A673 (cell line): ENCODE results near the gene PARP15. TPM values are rescaled to one million over a fixed set of nuclear protein-coding genes. Genes with fewer than 3 reads are reported as not detected.

Source experiments
- BruUV-seq: library from RNA; stranded (reverse); fragments of 400-500 nt; replicated peaks from 2 replicates; lab custom pipeline; 2021; lab: Mats Ljungman, UMichigan
- CTCF ChIA-PET: fragments of 300-600 bp; sonication (Branson Sonifier 250); formaldehyde crosslinking; loops from one replicate; lab custom pipeline; 2022; ENCODE audit warnings: antibody characterized with exemption; lab: Charles Lee
- POLR2A ChIA-PET: fragments of 300-600 bp; sonication (Branson Sonifier 250); formaldehyde crosslinking; loops from one replicate; lab custom pipeline; 2022; ENCODE audit warnings: antibody characterized with exemption; ENCODE audit not compliant: low non-redundant PET; lab: Charles Lee
- DNase-seq: peaks from one replicate; pipeline ENCODE4 v3.0.0-alpha.2; 2015; ENCODE audit warnings: low spot score
- H3K27ac ChIP-seq: fragments of 200-600 bp; sonication (generic); 2 replicates; pipeline ENCODE4 v1.5.1; 2016; ENCODE audit warnings: mixed run types, low read depth, mild to moderate bottlenecking, mixed read lengths, antibody characterized with exemption, low read length; ENCODE audit not compliant: poor library complexity, severe bottlenecking
- H3K27me3 ChIP-seq: fragments of 200-600 bp; sonication (generic); replicated peaks from 2 replicates; pipeline ENCODE4 v1.6.1; 2017; ENCODE audit warnings: mixed run types, low read depth, mild to moderate bottlenecking, mixed read lengths, antibody characterized with exemption, low read length; ENCODE audit not compliant: insufficient read depth, poor library complexity
- H3K36me3 ChIP-seq: fragments of 200-600 bp; sonication (generic); 2 replicates; pipeline ENCODE4 v1.6.1; 2016; ENCODE audit warnings: mixed run types, mild to moderate bottlenecking, mixed read lengths, antibody characterized with exemption, low read length; ENCODE audit not compliant: insufficient read depth, poor library complexity, severe bottlenecking
- H3K4me1 ChIP-seq: fragments of 200-600 bp; sonication (generic); 2 replicates; pipeline ENCODE4 v1.6.1; 2017; ENCODE audit warnings: mixed run types, mild to moderate bottlenecking, mixed read lengths, antibody characterized with exemption, low read length; ENCODE audit not compliant: insufficient read depth, poor library complexity, severe bottlenecking
- H3K4me3 ChIP-seq: fragments of 200-600 bp; sonication (generic); 2 replicates; pipeline ENCODE4 v1.5.1; 2016; ENCODE audit warnings: low read depth, mixed run types, mild to moderate bottlenecking, mixed read lengths, low read length; ENCODE audit not compliant: poor library complexity, severe bottlenecking
- H3K9me3 ChIP-seq: fragments of 200-600 bp; sonication (generic); 2 replicates; pipeline ENCODE4 v1.6.1; 2016; ENCODE audit warnings: mixed run types, low read depth, mild to moderate bottlenecking, mixed read lengths, antibody characterized with exemption, low read length; ENCODE audit not compliant: poor library complexity, severe bottlenecking
- CTCF ChIP-seq: fragments of 300-800, 200-600 bp; sonication (generic); conservative IDR thresholded peaks from 2 replicates; pipeline ENCODE4 v1.5.1; 2017; ENCODE audit warnings: low read depth, mild to moderate bottlenecking, antibody characterized with exemption, low read length, moderate library complexity, mixed read lengths
- EZH2 ChIP-seq: fragments of 200-600 bp; sonication (generic); IDR thresholded peaks from 2 replicates; pipeline ENCODE4 v1.6.1; 2017; ENCODE audit warnings: borderline replicate concordance, low read depth, mild to moderate bottlenecking, mixed read lengths, antibody characterized with exemption, low read length; ENCODE audit not compliant: poor library complexity, severe bottlenecking
- intact Hi-C: fragments of 100-400 bp; cut with micrococcal nuclease; formaldehyde crosslinking; loops from one replicate; pipeline ENCODE4 v1.10.0; 2022; ENCODE audit not compliant: unreplicated experiment
- total RNA-seq: library from RNA; stranded (reverse); gene quantifications from 2 replicates; pipeline ENCODE4 v1.2.3, GENCODE V29; 2021

PARP15 gene
- total RNA-seq, 1 experiment from 2014 or later: not detected

DNA sequence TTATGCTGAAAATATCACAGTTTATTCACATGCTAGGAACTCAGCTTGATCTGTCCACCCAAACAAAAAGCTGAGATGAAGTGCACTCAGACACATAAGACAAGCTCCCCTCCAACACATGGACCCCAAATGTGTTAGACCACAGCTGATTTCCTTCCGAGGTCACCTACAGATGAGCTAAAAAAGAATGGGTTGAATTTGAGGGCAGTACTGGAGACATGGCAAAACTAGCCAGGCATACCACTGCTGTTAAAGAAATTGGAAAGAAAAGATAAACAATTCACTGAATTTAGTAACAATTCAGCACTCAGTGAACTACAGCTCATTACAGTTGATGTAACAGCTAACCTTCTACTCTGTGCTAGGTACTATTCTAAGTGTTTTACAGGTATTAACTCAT is 28.8 kb upstream of the PARP15 start:
- no peaks in the 10 kb centered on the region for H3K9me3 ChIP-seq
- no peaks in the 10 kb centered on the region for H3K27me3 ChIP-seq
- H3K27ac ChIP-seq: no peak overlapping the region
- TF ChIP-seq CTCF (no peak), EZH2 (no peak)
- no peaks in the 10 kb centered on the region for H3K4me1 ChIP-seq
- POLR2A ChIA-PET: no interaction called here
- BruUV-seq: no TSS peak
- CTCF ChIA-PET: interaction anchor here (0.6 kb wide), 1 partner anchor 93 kb away, joined by 5 read pairs; no protein-coding TSS in a partner anchor
- DNase-seq: no peak
- H3K36me3 ChIP-seq: no peaks in the 10 kb centered on the region
- intact Hi-C loops: no loop called here
- H3K4me3 ChIP-seq: no peak overlapping the region

DNA sequence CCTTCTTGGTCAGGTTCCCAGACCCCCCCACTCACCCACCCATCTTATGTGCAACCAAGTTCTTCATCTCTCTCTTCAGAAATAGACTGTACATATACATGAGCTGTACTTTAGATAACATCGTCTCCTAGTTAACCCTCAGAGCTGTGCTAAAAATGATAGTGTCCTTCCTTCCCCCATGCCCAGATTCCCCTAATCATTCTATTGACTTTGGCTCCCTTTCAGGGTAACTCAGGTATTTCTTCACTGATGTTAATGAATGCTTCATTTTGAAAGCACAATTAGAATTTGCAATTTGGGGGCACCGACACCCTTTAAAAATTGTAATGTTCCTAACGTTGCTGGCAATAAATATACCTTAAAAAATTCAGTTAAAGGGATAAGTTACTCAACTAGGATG is 24.3 kb upstream of the PARP15 start:
- no peaks in the 10 kb centered on the region for H3K9me3 ChIP-seq
- TF ChIP-seq CTCF: no peak
- TF ChIP-seq EZH2: no peak
- CTCF ChIA-PET: no interaction called here

DNA sequence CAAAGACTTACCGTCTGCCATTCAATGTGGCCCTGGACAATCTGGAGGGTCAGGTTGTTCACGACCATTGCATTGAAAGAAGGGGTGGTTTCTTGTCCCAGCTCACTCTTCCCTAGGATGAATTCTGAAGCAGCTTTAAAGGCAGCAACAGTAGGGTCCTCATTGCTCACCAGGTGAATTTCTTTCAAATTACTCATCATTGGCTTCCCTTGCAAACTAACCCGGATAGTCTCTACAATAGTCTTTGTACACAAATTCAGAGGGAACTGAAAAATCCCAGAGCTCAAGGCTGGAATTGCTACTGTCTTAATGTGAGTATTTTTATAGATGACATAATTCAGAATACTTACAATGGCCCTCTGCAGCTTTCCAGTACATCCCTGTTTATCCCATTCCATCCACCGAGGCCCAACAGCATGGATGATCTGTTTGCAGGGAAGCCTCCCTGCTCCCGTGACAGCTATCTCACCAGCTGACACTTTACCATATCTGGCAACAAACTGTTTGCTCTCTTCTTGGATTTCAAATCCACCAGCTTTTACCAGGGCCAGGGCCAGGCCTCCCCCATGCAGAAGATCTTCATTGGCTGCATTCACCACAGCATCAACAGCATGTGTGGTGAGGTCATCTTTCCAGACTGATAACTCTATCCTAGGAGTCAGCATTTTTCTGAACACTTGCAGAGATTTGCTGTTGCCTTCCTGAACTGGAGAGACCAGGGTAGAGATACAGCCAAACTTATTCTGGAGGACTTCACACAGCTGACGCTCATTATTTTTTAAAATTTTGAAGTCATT is 22.0 kb upstream of the PARP15 start:
- DNase-seq: no peak
- ChIA-PET POLR2A (interaction anchor here (0.6 kb wide), 1 partner anchor 66 kb away, joined by 3 read pairs; no protein-coding TSS in a partner anchor), CTCF (no interaction called here)
- Histone ChIP-seq H3K27ac (no peak overlapping the region), H3K36me3 (no peaks in the 10 kb centered on the region), H3K4me1 (peaks cover 14% of the 10 kb centered on the region), H3K27me3 (no peaks in the 10 kb centered on the region), H3K4me3 (no peak overlapping the region), H3K9me3 (no peaks in the 10 kb centered on the region)
- BruUV-seq: no TSS peak
- TF ChIP-seq CTCF: no peak
- TF ChIP-seq EZH2: no peak
- intact Hi-C loops: no loop called here

More for the DNA sequence above, 24.3 kb upstream of the PARP15 start:
- POLR2A ChIA-PET: no interaction called here
- DNase-seq: no peak
- BruUV-seq: no TSS peak
- no peaks in the 10 kb centered on the region for H3K36me3 ChIP-seq
- H3K27me3 ChIP-seq: no peaks in the 10 kb centered on the region
- H3K4me3 ChIP-seq: no peak overlapping the region
- no peaks in the 10 kb centered on the region for H3K4me1 ChIP-seq
- intact Hi-C loops: no loop called here
- H3K27ac ChIP-seq: no peak overlapping the region
